SK-N-SH (cell line): ENCODE measurements around the gene SCAPER. TPM values are rescaled to one million over a fixed set of nuclear protein-coding genes. Genes with fewer than 3 reads are reported as not detected.

Experiments used
- CTCF ChIA-PET: fragments of 300-600, 350-600 bp; formaldehyde crosslinking; extraction: SDS; loops from one replicate; lab custom pipeline; 2021; lab: Yijun Ruan, JAX
- POLR2A ChIA-PET: fragments of 350-600 bp; sonication (Branson Sonifier 250); formaldehyde crosslinking; extraction: SDS; loops from one replicate; lab custom pipeline; 2020; ENCODE audit warnings: antibody characterized with exemption, inconsistent platforms; lab: Yijun Ruan, JAX
- DNase-seq: peaks from one replicate; pipeline ENCODE4 v3.0.0; 2012
- H2AFZ ChIP-seq: fragments of 200-600 bp; sonication (generic); 2 replicates; pipeline ENCODE4 v1.8.1; 2016; ENCODE audit warnings: antibody characterized with exemption, mild to moderate bottlenecking, low read depth
- H3F3A ChIP-seq: fragments of 200-600 bp; sonication (generic); replicated peaks from 2 replicates; pipeline ENCODE3; 2016; ENCODE audit warnings: antibody characterized with exemption, mild to moderate bottlenecking; ENCODE audit not compliant: insufficient read depth
- H3K27ac ChIP-seq, 2 experiments: fragments of 200-500 bp in 1 of 2; fragments of 200-600 bp in 1 of 2; sonication (Bioruptor generic) in 1 of 2; sonication (generic), shearing (Covaris generic) in 1 of 2; 2 replicates each; pipeline versions ENCODE4 v1.5.1 to v1.6.1; 2014 to 2016; ENCODE audit warnings: low read depth in 2 of 2, inconsistent platforms in 1 of 2, low read length in 1 of 2, mild to moderate bottlenecking in 1 of 2, mixed read lengths in 1 of 2
- H3K27me3 ChIP-seq: fragments of 200-600 bp; sonication (generic), shearing (Covaris generic); 2 replicates; pipeline ENCODE4 v1.6.1; 2016; ENCODE audit warnings: mixed run types; ENCODE audit not compliant: insufficient read depth
- H3K36me3 ChIP-seq, 2 experiments: fragments of 200-500 bp in 1 of 2; fragments of 200-600 bp in 1 of 2; sonication (Bioruptor generic) in 1 of 2; sonication (generic) in 1 of 2; replicated peaks in 1 of 2; 2 replicates each; pipeline versions ENCODE3 to v1.5.1; 2014 to 2016; ENCODE audit warnings: low read length in 1 of 2, mild to moderate bottlenecking in 1 of 2; ENCODE audit not compliant: insufficient read depth in 2 of 2, control insufficient read depth in 1 of 2
- H3K4me1 ChIP-seq, 2 experiments: fragments of 200-500 bp in 1 of 2; fragments of 200-600 bp in 1 of 2; sonication (Bioruptor generic) in 1 of 2; sonication (generic), shearing (Covaris generic) in 1 of 2; 2 replicates each; pipeline versions ENCODE4 v1.5.1 to v1.6.1; 2014 to 2016; ENCODE audit warnings: low read depth in 1 of 2, low read length in 1 of 2, mixed run types in 1 of 2; ENCODE audit not compliant: insufficient read depth in 2 of 2, control insufficient read depth in 1 of 2
- H3K4me2 ChIP-seq: fragments of 200-600 bp; sonication (generic), shearing (Covaris generic); 2 replicates; pipeline ENCODE4 v1.6.1; 2017; ENCODE audit warnings: mixed run types
- H3K4me3 ChIP-seq, 2 experiments: fragments of 200-500 bp in 1 of 2; fragments of 200-600 bp in 1 of 2; sonication (Bioruptor generic) in 1 of 2; sonication (generic), shearing (Covaris generic) in 1 of 2; 2 replicates each; pipeline versions ENCODE4 v1.5.1 to v1.8.1; 2014 to 2016; ENCODE audit warnings: low read depth in 2 of 2, inconsistent platforms in 1 of 2, low read length in 1 of 2, mild to moderate bottlenecking in 1 of 2, mixed read lengths in 1 of 2, moderate library complexity in 1 of 2
- H3K79me2 ChIP-seq: fragments of 200-600 bp; sonication (generic); 2 replicates; pipeline ENCODE4 v1.8.1; 2017; ENCODE audit warnings: mild to moderate bottlenecking; ENCODE audit not compliant: insufficient read depth
- H3K9ac ChIP-seq: fragments of 200-600 bp; sonication (generic); 2 replicates; pipeline ENCODE4 v1.6.1; 2017; ENCODE audit warnings: mixed run types
- H3K9me2 ChIP-seq: fragments of 200-600 bp; sonication (generic); 2 replicates; pipeline ENCODE4 v1.6.1; 2017; ENCODE audit warnings: mixed run types
- H3K9me3 ChIP-seq: fragments of 200-600 bp; sonication (generic); 2 replicates; pipeline ENCODE4 v1.6.1; 2017; ENCODE audit warnings: mixed run types, mild to moderate bottlenecking, moderate library complexity
- H4K20me1 ChIP-seq: fragments of 200-600 bp; sonication (generic); 2 replicates; pipeline ENCODE4 v1.6.1; 2017; ENCODE audit warnings: mild to moderate bottlenecking, mixed run types; ENCODE audit not compliant: insufficient read depth
- ELF1 ChIP-seq: IDR thresholded peaks from 2 replicates; pipeline ENCODE4 v1.4.0; 2012
- EP300 ChIP-seq, 2 experiments: IDR thresholded peaks; 2 replicates each; pipeline versions ENCODE4 v1.4.0 to v1.6.1; 2012; ENCODE audit warnings: borderline replicate concordance in 1 of 2, low read depth in 1 of 2, low read length in 1 of 2
- FOXJ3 ChIP-seq: sonication (generic); formaldehyde crosslinking; IDR thresholded peaks from 2 replicates; pipeline ENCODE4 v1.5.1; 2020; ENCODE audit warnings: mild to moderate bottlenecking, missing genetic modification reagents
- FOXM1 ChIP-seq: IDR thresholded peaks from 2 replicates; pipeline ENCODE4 v1.4.0; 2012; ENCODE audit warnings: low read depth, mild to moderate bottlenecking
- GABPA ChIP-seq: IDR thresholded peaks from 2 replicates; pipeline ENCODE4 v1.4.0; 2012; ENCODE audit warnings: low read depth, mild to moderate bottlenecking
- GATA2 ChIP-seq: sonication (generic); formaldehyde crosslinking; IDR thresholded peaks from 2 replicates; pipeline ENCODE4 v1.5.0; 2020; ENCODE audit warnings: mild to moderate bottlenecking, missing genetic modification reagents
- MAX ChIP-seq: IDR thresholded peaks from 2 replicates; pipeline ENCODE4 v1.4.0; 2012; ENCODE audit warnings: low read depth
- MEF2A ChIP-seq: IDR thresholded peaks from 2 replicates; pipeline ENCODE4 v1.4.0; 2012; ENCODE audit warnings: low read depth, borderline replicate concordance
- MXI1 ChIP-seq: IDR thresholded peaks from 2 replicates; pipeline ENCODE4 v1.6.1; 2012; ENCODE audit warnings: mild to moderate bottlenecking, low read depth, low read length, improper control_type of control experiment
- NFIC ChIP-seq: IDR thresholded peaks from 2 replicates; pipeline ENCODE4 v1.4.0; 2012; ENCODE audit warnings: borderline replicate concordance
- NRF1 ChIP-seq: IDR thresholded peaks from 2 replicates; pipeline ENCODE4 v1.6.1; 2012; ENCODE audit warnings: low read depth, mild to moderate bottlenecking, low read length
- PBX3 ChIP-seq: IDR thresholded peaks from 2 replicates; pipeline ENCODE4; 2012
- RXRA ChIP-seq: IDR thresholded peaks from 2 replicates; pipeline ENCODE4 v1.4.0; 2012; ENCODE audit warnings: low read depth, mild to moderate bottlenecking, borderline replicate concordance
- SIN3A ChIP-seq: IDR thresholded peaks from 2 replicates; pipeline ENCODE4 v1.6.1; 2012; ENCODE audit warnings: low read depth, mild to moderate bottlenecking, low read length, moderate library complexity, borderline replicate concordance
- TCF12 ChIP-seq: IDR thresholded peaks from 2 replicates; pipeline ENCODE4 v1.4.0; 2012
- TEAD4 ChIP-seq: IDR thresholded peaks from 2 replicates; pipeline ENCODE4 v1.4.0; 2012; ENCODE audit warnings: mild to moderate bottlenecking, borderline replicate concordance; ENCODE audit not compliant: insufficient read depth
- ZBTB33 ChIP-seq: IDR thresholded peaks from 2 replicates; pipeline ENCODE4 v1.4.0; 2012; ENCODE audit warnings: low read depth, borderline replicate concordance
- WGBS: methylation state at CpG from one replicate; pipeline ENCODE4 v1.1.6; 2017; ENCODE audit warnings: low lambda C conversion rate; 5-methylcytosine and 5-hydroxymethylcytosine counted together
- polyA plus RNA-seq, 3 experiments: library from polyadenylated mRNA; depleted of rRNA; stranded (reverse); fragments of >200 nt; gene quantifications; 2 replicates each; pipeline ENCODE4 v1.2.3, GENCODE V29; 2012

SCAPER gene
- polyA plus RNA-seq, 1 of the 3 experiments (the other 2 are of a cell fraction) = 1.8 TPM

- TF ChIP-seq ZBTB33 (no peak), FOXM1 (no peak), FOXJ3 (CRISPR knock-in tag) (no peak), GABPA (no peak), RXRA (no peak), SIN3A (no peak), NFIC (no peak), PBX3 (no peak), EP300 (IDR thresholded peaks at IDR 0.05; ENCODE audit: borderline replicate concordance in 1 of 2, low read depth in 1 of 2, low read length in 1 of 2) (no peak), TEAD4 (no peak)
- TF ChIP-seq, all 33 proteins: peak for 0
These were observed 579.4 kb downstream of the SCAPER start (continued) for GRCh38 chr15:76325704-76326103.

- DNase-seq = no peak
- Histone ChIP-seq H3K9ac (no peak overlapping the region), H3K4me2 (no peak overlapping the region), H3K4me1 (no peaks in the 10 kb centered on the region; a peak in 1 of 4 replicates), H3K36me3 (no peaks in the 10 kb centered on the region), H3K9me2 (no peaks in the 10 kb centered on the region), H3K27ac (no peak overlapping the region), H3K27me3 (no peaks in the 10 kb centered on the region), H4K20me1 (no peaks in the 10 kb centered on the region), H3K9me3 (no peaks in the 10 kb centered on the region), H3K79me2 (no peaks in the 10 kb centered on the region), H2AFZ (no peak overlapping the region), H3K4me3 (no peak overlapping the region), H3F3A (peaks cover 5% of the 10 kb centered on the region)
- 52% methylated on average over 3 of the region's 3 CpGs for WGBS
- CTCF ChIA-PET = interaction anchor here (0.8 to 1.5 kb wide), 3 partner anchors 9 to 517 kb away, joined by 3 to 4 read pairs (median 3); no protein-coding TSS in a partner anchor
- TF ChIP-seq NRF1 (no peak), TCF12 (no peak)
- POLR2A ChIA-PET = interaction anchor here (0.6 kb wide), 1 partner anchor 43 kb away, joined by 3 read pairs; no protein-coding TSS in a partner anchor
These were observed 581.1 kb downstream of the SCAPER start for GRCh38 chr15:76324066-76324465.

- Histone ChIP-seq H3K9ac (no peak overlapping the region), H3K27ac (no peak overlapping the region), H3K4me3 (no peak overlapping the region), H4K20me1 (no peaks in the 10 kb centered on the region), H3K27me3 (no peaks in the 10 kb centered on the region), H3K36me3 (no peaks in the 10 kb centered on the region), H3F3A (peaks cover 5% of the 10 kb centered on the region), H3K9me2 (no peaks in the 10 kb centered on the region), H3K79me2 (no peaks in the 10 kb centered on the region), H3K9me3 (no peaks in the 10 kb centered on the region), H3K4me1 (no peaks in the 10 kb centered on the region; a peak in 1 of 4 replicates), H3K4me2 (no peak overlapping the region), H2AFZ (no peak overlapping the region)
- ChIA-PET POLR2A (no interaction called here), CTCF (interaction anchor here (1.3 kb wide), 1 partner anchor 12 kb away, joined by 3 read pairs; no protein-coding TSS in a partner anchor)
- no peak for DNase-seq
- WGBS = 95% methylated on average over 5 of the region's 5 CpGs
- no peak for TF ChIP-seq MXI1
- TF ChIP-seq ELF1 = no peak
- TF ChIP-seq MEF2A = no peak
- no peak for TF ChIP-seq GATA2 (CRISPR knock-in tag)
- TF ChIP-seq MAX = no peak
These were observed 583.5 kb downstream of the SCAPER start for GRCh38 chr15:76321602-76322001.
